ENCODE measurements around the gene ARHGAP25.

GRCh38 chr2:68824831-68825230, 90.2 kb downstream of the ARHGAP25 start:
- TF ChIP-seq CTCF (conservative IDR thresholded peaks at IDR 0.05; ENCODE audit: low read depth in 2 of 2) (no peak), EZH2 (IDR thresholded peaks at IDR 0.05; ENCODE audit: low read depth, unreplicated experiment) (no peak), EZH2phosphoT487 (IDR thresholded peaks at IDR 0.05; ENCODE audit: unreplicated experiment) (no peak), JUNB (IDR thresholded peaks at IDR 0.05; ENCODE audit: unreplicated experiment) (no peak), CREB1 (CRISPR knock-in tag; IDR thresholded peaks at IDR 0.05; ENCODE audit: low read depth) (no peak), POLR2AphosphoS5 (IDR thresholded peaks at IDR 0.05; ENCODE audit: low read depth) (no peak)
